ENCODE measurements around the gene SLC2A5. TPM values are rescaled to one million over a fixed set of nuclear protein-coding genes. Genes with fewer than 3 reads are reported as not detected.
"Not testable (repeated sequence)": the region's sequence is repeated elsewhere in the genome, so short reads cannot be mapped to it uniquely, and the experiment has no call there.

The SLC2A5 gene
- total RNA-seq, 4 donors from 2014 or later = 0.32 to 7.9 (median 2.3) TPM

GRCh38 chr1:9035226-9035625 lies 34.2 kb downstream of the SLC2A5 start:
- DNase-seq (ENCODE audit: low spot score) (no peak), ATAC-seq (ENCODE audit: low FRiP score) (no peak)
- TF ChIP-seq, protein P1, sequence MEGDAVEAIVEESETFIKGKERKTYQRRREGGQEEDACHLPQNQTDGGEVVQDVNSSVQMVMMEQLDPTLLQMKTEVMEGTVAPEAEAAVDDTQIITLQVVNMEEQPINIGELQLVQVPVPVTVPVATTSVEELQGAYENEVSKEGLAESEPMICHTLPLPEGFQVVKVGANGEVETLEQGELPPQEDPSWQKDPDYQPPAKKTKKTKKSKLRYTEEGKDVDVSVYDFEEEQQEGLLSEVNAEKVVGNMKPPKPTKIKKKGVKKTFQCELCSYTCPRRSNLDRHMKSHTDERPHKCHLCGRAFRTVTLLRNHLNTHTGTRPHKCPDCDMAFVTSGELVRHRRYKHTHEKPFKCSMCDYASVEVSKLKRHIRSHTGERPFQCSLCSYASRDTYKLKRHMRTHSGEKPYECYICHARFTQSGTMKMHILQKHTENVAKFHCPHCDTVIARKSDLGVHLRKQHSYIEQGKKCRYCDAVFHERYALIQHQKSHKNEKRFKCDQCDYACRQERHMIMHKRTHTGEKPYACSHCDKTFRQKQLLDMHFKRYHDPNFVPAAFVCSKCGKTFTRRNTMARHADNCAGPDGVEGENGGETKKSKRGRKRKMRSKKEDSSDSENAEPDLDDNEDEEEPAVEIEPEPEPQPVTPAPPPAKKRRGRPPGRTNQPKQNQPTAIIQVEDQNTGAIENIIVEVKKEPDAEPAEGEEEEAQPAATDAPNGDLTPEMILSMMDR (IDR thresholded peaks at IDR 0.05) = no peak

- ATAC-seq (ENCODE audit: low FRiP score) (no peak), DNase-seq (ENCODE audit: low spot score) (no peak)
- TF ChIP-seq, protein P1 (IDR thresholded peaks at IDR 0.05) = no peak
These were observed 36.1 kb downstream of the SLC2A5 start for GRCh38 chr1:9033363-9033762.

DNA sequence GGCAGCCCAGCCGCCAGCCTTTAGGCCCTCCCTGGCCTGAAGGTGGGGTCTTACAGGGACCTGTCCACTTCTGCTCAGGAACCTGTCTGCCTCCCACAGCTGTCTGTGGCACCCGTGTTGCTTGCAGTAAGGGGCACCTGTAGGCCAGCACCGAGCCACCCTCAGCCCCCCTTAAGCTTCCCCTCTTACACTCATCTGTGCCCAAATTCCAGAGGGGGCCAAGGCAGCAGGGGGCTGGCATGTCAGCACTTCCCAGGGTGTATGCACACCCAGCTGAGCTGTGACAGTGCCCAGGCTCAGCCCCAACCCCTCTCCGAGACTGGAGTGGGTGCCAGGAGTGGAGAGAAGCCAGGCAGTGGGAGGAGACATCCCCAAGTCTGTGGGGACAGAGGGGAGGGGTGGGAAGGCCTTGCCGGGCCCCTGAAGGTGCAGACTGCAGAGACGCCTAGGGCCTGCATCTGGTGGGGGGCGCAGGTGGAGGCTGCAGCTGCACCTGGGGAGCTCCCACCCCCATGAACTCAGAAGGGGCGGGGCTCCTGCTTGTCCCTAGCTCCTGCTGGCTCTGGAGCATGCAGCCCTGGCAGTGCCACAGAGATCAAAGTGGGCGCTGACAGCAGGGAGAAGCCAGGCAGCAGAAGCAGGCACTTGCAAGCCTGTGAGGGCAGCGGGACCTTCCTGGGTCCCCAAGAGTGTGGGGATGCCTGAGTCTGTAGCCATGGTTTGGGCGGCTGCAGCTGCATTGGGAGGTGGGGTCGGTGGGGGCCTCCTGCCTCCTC lies 37.8 kb downstream of the SLC2A5 start:
- DNase-seq (ENCODE audit: low spot score) (no peak), ATAC-seq (ENCODE audit: low FRiP score) (no peak)
- TF ChIP-seq, protein P1 (IDR thresholded peaks at IDR 0.05) = no peak

- not testable (repeated sequence) for DNase-seq (ENCODE audit: low spot score); ATAC-seq (ENCODE audit: low FRiP score)
These were observed 38.4 kb downstream of the SLC2A5 start for GRCh38 chr1:9031077-9031476.

DNA sequence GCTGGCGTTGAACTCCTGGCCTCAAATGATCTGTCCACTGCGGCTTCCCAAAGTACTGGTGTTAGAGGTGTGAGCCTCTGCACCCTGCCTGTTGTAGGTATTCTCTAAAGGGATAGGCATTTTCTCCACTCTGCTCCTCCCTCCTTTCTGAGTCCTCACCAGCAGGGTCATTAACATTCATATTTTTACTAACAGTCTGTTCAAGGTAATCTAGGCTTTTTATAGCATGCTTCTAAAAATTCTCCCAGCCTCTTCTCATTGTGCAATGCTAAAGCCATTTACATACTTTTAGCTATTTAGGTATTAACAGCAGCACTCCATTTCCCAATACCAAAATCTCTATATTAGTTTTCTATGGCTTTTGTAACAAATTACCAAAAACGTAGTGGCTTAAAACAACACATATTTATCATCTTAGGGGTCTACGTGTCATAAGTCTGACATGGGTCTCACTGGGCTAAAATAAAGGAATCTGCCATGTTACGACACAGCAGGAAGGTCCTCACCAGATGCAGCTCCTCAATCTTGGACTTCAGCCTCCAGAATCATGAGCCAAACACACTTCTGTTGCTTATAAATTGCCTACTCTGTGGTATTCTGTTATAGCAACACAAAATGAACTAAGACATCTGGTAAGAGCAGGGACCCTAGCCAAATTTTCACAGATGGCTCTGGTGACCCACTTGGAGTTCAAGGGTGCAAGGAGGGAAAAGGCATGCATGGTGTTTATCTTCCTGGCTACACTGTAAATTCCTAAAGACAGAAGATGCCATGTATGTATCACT lies 40.3 kb downstream of the SLC2A5 start:
- ATAC-seq (ENCODE audit: low FRiP score) (no peak), DNase-seq (ENCODE audit: low spot score) (no peak)
- TF ChIP-seq, protein P1 (IDR thresholded peaks at IDR 0.05) = no peak

- TF ChIP-seq, protein P1 (IDR thresholded peaks at IDR 0.05) = no peak
- ATAC-seq (ENCODE audit: low FRiP score) (no peak), DNase-seq (ENCODE audit: low spot score) (no peak)
These were observed 42.1 kb downstream of the SLC2A5 start for GRCh38 chr1:9027307-9027706.

DNA sequence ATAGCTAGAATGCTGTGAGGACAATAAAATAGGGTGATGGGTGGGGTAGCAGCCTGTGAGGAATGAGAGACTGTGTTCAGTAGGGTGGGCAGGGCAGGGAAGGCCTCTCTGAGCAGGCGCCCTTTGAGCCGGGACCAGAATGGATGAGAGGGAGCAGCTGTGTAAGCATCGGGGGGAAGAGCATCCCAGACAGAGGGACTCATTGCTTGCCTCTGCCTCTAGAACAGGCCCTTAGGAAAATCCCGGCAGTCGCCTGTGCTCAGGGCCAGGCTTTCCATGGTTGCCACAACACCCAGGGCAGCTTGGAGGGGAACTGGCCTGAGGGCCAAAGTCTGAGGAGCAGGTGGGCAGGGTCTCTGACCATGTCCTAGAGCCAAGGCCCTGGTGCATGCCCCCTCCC lies 44.0 kb downstream of the SLC2A5 start:
- ATAC-seq (ENCODE audit: low FRiP score) (no peak), DNase-seq (ENCODE audit: low spot score) (no peak)
- TF ChIP-seq, protein P1 (IDR thresholded peaks at IDR 0.05) = no peak
